SIG-M5 treated with dmso at 0.1 percent for 504 hours (cell line): ENCODE data around the gene DENND2D.

ENCODE experiments used
- DNase-seq: peaks from one replicate; lab custom pipeline; 2025; ENCODE audit not compliant: unreplicated experiment; lab: John Stamatoyannopoulos, UW

Gene DENND2D

DNA sequence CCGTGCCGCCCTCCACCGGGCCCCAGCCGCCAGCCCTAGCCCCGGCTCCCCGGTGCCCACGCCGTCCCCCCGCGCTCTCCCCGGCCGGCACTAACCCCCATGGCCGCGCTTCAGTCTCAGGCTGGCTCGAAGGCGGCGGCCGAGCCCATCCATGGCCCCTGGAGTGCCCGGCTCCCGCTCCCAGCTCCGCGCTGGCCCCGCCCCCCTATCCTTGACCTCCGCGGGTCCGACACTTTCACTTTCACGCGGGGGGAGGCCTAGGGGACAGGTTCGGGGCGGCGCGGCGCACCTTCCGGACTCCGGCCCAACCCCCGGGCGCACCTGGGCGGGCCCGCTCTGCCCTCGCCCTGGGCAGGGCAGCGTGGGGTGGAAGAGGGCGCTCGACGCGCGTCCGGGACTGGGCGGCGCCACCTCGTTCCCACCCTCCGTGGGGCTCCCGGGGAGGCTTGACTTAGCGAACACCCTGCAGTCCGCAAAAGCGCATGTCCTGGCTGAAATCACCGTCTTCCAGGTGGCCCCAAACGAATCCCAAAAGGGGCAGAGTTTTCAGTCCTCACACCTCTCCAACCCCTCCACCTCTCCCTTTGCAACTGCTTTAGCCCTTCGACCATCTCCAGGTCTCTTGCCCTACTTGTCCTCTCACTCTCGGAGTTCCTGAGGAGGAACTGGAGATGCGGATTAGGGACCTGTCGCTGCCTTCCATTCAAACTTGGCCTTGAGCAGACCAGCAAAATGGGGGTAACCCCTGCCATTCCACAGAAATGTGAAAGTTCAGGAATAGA lies 3.9 kb upstream of the DENND2D start:
- peak; percentile 65 for DNase-seq

DNA sequence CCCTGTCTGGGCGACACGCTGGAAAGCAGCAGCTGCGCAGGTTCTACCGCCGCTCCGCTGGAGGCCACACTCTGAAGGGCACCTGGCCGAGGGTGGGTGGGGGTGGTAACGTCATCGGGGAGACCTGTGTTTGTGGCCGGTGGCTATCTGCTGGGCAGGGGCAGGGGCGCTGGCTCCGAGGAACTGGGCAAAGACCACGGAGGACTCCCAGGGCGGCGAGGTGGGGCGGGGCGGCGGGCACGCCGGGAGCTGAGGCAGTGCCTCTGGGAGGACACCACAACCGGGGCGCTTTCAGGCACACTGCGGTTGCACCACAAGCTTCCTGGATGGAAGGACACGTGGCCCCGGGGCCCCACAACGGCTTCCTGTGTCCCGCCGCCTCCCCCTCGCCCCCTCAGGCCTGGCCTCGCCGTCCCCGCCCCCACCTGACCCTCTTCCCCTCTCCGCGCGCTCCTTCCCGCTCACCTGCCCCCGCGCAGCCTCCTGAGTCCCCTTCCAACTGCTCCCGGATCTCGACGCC lies 3.3 kb upstream of the DENND2D start:
- peak; percentile 94 for DNase-seq

DNA sequence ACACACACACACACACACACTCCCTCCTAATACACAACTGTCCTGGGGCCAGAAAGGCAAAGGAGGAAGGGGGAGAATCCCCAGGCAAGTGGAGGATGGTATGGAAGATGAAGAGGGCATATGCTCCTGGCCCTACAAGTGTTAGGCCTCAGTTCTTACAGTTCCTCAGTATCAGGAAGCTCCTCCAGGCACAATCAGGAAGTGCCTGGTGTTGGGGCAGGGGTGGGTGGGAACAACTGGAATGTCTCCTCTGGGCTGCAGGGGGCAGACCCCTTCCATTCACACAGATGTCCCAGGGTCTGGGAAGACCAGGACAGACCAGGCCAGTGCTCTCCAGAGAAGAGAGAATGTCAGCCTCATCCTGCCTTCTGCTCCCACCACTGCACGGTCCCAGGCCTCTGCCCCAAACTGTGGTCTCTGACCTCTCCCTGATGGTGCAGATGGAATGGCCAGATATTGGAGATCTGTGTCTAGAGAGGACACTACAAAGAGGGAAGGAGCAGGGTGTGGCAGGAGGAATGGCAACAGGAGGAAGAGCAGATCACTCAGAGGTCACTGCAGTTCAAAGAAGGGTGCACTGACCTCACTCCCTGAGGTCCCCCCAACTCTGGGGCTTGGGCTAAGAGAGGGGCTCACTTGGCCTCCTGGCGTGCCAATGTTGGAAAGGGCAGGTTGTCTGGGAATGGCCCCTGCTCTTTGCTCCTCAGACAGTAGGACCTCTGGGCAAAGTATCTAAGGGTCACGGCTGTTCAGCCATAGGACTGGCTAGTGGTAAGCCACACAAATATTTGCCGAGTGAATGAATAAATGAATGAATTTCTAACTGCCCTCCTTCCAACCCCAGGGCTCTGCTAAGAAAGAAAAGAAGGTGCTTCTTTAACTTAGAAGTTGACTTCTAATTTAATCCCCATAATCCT lies 2.5 kb upstream of the DENND2D start:
- DNase-seq = peak; percentile 74

DNA sequence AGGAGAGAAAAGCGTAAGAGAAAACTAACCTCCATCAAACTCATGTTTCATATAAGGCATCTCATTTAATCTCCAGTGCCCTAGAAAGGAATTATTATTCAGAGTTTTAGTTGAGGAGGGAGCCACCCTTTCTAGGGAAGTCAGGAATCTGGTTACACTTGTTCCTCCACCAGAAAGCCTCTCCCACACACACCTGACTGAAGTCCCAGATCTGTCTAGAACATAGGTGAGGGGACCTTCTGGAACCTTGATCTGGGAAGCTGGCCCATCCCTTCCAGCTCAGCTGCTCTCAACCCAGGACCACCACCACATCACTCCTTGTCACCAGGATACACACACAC lies 1.9 kb upstream of the DENND2D start:
- DNase-seq = peak; percentile 73

DNA sequence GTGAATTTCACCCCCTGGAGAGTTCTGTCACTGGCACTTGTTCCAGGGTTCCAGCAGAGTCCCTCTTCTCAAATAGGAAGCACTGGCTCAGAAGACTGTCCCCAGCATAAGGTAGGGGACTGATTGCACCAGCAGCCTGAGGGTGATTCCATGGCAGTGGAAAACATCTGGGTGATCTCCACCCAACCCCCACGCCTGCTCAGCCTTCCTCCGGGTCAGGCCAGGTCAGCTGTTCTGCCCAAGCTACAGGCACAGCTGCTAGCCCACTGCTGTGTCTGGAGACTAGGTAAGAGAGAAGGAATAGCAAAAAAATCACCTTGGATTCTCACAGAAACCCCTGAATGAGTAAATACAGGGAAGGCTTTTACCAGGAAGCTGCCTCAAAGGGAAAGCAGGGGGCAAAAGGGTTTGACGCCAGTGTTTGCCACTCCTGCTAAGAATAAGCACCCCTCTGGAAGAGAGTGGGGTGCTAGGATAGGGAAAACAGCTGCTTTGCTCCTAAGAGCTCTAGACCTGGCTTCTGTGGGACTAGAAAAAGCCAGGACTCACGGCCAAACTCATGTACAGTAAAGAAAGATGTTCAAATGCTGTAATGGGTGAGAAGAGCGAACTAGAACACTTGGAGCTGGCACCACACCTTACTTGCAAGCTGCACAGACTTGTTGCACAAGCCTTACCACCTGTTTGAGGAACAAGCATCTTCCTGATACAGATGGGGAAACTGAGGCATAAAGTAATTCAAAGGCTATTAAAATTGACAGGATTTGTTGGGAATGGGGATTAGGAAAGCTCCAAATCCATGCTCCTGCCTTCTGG lies 1.0 kb upstream of the DENND2D start:
- peak; percentile 47 for DNase-seq

DNA sequence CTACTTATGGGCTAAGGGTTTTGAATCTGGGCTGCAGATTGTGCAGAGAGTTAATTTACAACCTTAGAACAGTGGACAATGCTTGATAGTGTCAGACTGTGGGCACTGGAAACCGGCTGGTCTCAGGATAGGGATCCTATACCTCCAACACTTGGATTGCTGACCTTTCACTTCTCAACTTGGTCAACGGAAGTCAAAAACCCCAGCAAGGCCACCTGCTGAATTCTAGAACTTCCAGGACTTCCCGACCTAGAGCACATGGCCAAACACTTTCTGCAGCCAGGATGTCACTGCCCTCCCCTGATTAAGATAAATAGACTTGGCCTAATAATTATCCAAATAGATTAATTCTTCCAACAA lies 336 bp upstream of the DENND2D start:
- no peak for DNase-seq

DNA sequence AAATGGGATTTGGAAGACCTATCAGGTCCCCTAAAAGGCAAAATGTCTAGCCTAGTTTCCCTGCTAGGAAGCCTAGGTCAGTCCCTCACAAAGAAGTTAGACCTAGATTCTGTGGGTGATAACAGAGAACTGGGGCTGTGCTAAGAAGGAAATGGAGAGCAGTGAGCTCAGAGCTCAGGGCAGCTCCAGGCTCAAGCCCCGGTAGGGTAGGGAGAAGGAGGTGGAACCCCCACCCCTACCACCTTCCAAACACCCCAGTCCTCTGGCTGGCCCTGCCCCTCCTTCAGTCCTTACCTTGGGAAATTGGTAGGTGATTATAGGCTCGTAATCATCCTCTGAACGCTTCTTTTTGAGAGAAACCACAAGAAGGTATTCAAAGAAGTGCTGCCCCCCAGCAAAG lies 1.1 kb downstream of the DENND2D start:
- no peak for DNase-seq

DNA sequence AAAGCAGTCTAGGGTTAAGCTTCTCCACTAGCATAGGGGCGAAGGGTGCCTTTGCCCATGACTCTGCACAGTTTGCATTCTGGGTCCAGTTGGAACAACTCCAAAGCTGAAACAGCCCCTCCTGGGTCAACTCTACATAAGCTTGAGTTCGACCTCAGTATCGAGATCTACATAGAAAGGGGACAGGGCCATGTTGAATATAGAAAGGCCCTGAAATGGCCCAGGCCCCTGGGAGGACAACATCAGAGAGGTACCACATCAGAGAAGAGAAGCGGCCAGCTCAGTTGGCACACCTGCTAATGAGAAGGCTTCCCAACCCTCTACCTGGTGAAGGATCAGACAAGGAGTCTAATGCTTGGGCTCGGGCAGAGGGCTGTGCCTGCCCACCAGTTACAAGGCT lies 1.6 kb downstream of the DENND2D start:
- DNase-seq = no peak

DNA sequence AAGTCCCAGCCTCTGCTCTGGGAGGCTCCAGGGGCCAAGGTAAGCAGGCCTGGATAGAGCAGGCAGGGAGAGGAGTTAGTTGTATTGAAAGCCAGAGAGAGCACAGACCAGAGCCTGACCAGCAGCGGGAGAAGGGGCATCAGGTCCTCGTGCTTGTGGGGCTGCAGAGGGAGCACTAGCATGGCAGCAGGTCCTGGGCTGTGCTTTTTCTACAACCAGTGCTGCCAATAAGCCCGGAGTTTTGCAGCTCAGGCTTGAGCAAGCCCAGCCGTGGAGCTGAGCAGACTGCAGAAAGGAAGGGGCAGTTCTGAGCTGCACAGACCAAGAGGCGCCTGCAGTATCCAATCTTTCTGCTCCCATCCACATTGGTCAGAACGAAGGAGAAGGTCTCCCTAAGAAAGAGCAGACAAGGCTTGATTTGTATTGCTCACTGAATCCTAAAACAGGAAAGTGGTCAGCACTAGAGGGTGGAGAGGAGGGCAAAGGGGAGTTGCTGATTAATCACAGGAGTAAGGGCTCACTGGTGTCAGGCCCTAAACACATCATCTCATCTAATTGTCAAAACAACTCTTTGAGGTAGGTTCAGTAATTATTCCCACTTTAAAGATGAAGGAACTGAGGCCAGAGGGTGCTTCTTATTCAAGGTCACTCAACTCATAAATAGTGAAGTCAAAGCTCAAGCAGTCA lies 2.7 kb downstream of the DENND2D start:
- peak; percentile 67 for DNase-seq

DNA sequence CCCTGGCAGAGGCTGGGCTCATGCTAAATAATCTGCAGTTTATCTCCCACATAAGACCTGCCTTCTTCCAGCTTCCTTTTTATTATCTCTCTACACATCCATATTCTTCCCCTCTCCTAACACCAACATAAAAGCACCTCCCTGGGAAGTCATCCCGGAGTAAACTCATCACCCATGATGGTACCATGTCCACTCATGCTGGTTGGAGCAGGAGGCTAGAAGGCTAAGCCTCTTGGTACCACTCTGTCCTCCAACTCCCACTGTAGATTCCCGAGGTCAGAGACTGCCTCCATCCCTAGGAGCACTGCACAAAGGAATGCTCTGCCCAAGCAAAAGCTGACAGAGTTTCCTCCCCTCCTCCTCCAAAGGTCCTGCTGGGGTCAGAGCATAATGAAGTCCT lies 4.2 kb downstream of the DENND2D start:
- DNase-seq = no peak

DNA sequence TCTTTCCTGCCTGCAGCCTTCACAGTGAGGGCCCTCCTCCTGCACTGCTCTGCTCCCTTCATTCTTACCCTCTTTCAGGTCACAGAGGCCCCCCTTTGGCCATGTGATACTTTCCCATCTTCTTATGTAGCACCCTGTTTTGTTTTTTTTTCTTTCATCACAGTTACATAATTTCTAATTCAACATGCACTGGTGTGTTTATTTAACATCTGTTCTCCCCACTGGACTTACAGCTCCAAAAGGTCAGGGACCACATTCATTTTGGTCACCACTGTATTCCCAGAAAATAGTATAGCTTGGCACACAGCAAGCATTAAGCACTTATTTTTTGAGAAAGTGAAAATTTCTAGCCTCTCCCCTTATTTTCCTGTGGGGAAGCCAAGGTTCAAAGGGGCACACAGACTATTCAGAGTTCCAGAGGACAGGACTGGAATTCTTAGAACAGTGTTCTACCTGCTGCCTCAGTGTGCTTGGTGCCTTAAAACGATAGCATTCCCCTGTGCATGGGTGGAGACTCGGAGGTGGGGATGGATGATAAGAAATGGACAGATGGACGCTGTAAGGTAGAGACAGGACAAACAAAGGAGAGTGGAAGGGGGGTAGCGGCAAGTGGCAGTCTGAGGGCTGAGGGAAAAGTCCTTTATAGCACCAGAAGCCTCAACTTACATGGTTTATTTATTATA lies 5.3 kb downstream of the DENND2D start:
- no peak for DNase-seq

DNA sequence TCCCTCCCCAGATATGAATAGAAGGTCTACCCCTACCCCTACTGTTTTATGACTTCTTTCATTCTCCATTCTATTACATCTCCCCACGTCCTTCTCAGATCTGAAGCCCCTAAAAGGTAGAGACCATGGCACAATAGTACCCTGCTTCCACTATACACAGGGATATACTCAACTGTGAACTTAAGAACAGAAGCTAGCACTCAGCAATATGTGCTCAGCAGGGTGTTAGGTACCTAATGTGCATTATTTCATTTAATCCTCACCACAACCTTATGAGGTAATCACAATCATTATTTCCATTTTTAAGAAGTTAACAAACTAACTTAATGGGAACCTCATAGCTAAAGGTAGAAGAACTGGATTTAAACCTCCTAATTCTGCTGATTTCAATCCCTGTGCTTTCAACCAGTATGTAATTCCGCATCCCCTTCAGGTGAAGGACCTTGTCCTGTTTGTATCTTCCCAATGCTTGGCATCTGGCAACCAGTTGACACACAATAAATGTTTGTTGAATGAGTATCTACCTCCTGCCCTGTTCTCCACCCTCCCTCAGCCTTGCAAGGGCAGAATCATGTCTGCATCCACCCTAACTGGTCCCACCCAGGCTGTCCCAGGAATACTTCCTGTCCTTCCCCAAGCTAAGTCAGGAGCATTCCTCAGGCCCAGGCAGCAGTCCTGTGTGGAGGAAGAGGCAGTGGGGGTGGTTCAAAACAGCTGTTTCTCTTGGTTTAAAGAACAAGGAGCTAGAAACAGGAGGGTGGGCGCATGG lies 6.5 kb downstream of the DENND2D start:
- no peak for DNase-seq

DNA sequence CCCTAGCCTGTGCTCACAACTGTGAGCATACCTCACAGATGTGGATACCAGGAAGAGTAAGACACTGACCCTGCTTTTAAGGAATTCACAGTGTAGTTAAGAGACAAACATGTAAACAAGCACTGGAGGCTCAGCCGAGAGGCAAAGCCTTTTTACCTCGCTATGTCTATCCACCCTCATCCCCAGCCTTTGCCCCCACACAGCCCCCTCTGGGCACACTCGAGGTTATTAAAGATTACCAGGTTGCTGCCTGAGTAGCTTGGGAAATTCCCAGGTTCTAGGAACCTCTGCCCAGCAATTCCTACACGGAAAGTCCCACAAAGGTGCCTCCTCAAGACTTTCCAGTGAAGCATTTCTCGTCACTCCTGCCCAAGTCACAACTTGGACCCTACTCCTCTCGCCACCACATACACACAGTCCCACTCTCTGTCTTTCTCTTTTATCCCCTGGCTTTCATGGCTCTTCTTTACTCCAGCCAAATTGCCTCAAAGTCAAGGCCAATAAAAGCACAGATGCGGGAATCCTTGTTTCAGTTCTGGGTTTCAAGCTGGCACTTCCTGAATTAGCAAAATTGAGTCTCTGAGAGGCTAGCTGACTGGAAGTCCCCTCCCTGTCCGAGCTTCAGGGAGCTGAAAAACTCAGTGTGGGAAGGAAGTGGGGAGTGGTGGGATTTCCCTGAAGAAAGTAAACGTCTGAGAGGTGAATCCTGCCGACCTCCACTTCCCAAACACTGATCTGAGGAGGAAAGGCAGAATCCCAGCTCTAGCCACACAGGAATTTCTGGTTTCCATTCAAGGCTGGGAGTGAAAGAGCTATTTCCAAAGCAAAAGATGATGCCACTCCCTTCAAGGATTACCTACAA lies 7.6 kb downstream of the DENND2D start:
- peak; percentile 45 for DNase-seq

DNA sequence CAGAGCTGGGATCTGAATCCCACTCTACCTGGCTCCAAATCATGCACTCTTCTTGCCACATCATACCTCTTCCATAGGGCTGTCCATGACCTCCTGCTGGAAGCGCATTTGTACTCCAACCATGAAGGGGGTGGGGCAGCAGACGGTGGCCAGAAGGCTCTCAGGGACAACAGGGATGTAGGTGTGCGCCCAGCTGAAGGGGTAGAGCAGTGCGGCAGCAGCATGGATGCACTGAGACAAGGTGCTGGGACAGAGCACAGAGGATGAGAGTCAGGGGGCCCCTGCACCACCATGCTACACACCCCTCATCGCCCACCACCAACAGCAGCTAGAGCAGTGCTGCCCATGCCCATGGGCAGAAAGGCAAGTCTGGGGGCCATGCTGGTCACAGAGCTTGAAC lies 8.4 kb downstream of the DENND2D start:
- DNase-seq = no peak

DNA sequence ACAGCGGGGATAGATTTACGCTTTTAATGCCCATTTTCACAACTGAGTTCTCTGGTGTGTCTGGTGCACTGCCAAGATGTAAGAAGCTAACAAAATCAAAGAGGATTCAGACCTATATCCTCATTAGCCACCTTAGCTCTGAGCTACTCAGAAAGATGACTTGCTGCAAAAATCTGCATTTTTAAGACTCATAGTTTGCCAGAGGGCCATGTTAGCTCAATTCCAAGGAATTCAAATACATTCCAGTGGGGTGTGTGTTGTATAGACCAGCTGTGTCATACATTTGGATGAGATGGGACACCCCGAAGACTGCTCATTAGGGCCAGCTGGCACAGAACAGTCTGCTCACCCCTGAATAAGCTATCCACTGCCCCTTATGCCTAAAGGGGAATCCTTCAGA lies 8.9 kb downstream of the DENND2D start:
- DNase-seq = no peak

DNA sequence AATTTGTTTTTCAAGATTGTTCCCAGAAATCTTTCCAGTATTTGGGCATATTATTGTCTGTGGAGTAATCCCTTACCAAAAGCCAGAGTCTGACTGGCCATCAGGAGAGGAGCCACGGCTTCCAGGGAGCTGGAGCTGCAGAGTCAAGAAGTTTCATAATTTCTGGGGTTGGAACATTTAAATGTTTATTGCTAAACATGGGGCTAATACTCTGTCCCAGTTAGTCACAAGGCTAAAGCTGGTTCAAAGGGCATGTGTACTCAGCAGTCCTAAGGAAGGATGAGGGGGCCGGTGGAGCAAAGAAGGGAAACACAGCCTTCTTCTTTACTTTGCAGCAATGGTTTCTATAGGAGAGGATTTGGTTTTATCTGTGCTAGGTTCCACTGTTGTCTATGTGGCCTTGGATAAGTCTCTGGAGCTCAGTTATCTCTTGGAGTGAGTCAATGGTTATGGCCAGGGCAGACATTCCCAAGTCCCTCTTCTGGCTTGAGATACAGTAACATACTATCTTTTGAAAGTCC lies 9.5 kb downstream of the DENND2D start:
- no peak for DNase-seq

DNA sequence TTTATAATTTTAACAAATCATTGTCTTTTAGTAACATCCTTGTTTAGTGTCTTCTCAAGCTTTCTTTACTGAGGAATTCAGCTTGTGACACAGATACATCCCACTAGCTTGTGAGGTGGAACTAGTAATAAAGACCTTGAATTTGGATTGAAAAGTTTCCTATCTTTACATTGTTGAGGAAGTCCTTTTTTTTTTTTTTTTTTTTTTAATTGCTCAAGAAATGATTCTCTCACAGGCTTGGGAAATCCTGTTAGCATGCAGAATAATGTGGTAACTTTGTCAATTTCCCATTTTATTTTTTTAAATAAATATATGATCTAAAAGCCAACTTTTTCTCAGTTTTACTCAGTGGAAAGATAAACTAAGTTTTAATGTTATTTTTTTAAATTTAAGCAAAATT lies 15.8 kb downstream of the DENND2D start:
- DNase-seq = no peak

DNA sequence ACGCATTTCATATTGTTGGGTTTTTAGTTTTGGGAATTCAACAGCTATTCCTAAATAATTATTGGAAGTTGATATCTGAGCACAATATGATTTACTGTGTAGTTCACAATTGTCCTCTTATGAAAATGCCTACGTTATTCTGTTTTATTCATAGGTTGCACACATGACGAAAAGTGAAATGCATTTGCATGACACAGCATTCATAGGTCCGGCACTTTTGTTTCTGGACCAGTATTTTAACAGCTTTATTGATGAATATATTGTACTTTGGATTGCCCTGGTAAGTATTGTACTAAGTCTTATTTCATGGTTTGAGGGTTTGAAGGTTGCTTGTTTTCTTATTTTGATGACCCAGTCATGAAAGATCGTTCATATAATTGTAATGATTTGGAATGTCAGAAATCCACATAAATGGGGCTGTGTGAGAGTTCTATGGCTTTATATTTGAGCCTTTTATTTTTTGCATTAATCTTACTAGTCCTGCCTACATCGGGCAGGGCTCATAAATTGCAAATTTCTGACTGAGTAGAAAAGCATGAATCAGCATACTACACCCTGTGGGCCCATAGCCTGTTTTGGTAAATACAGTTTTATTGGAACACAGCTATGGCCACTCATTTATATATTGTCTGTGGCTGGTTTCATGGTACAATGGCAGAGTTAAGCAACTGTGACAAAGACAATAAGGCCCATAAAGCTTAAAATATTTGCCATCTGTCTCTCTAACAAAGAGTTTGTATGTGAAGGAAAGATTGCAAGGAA lies 17.0 kb downstream of the DENND2D start:
- DNase-seq = no peak
